ENCODE results near the gene FBXO40.

The FBXO40 gene

DNA sequence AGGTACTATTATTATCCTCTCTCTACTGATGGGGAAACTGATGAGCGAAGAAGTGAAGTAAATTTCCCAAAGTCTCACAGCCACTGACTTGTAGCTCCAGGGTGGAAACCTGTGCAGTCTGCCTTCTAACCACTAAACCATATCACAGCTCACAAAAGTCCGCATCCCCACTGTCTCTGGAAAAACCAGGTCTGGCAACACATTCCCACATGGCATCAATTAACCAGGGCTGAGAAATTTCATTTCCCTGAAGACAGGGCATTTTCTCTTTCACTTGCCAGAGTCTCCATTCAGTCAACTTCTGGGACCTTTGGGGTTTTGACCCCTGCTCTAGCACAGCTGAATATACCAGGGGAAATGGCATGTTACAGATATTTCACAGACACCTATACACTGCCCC, 26.5 kb downstream of the FBXO40 start:
- no peak overlapping the region for H3K4me3 ChIP-seq (replicated peaks; ENCODE audit: low read depth, low read length)
- DNase-seq (ENCODE audit: low read depth): no peak
- TF ChIP-seq, protein P1, sequence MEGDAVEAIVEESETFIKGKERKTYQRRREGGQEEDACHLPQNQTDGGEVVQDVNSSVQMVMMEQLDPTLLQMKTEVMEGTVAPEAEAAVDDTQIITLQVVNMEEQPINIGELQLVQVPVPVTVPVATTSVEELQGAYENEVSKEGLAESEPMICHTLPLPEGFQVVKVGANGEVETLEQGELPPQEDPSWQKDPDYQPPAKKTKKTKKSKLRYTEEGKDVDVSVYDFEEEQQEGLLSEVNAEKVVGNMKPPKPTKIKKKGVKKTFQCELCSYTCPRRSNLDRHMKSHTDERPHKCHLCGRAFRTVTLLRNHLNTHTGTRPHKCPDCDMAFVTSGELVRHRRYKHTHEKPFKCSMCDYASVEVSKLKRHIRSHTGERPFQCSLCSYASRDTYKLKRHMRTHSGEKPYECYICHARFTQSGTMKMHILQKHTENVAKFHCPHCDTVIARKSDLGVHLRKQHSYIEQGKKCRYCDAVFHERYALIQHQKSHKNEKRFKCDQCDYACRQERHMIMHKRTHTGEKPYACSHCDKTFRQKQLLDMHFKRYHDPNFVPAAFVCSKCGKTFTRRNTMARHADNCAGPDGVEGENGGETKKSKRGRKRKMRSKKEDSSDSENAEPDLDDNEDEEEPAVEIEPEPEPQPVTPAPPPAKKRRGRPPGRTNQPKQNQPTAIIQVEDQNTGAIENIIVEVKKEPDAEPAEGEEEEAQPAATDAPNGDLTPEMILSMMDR (IDR thresholded peaks at IDR 0.05; ENCODE audit: low read length, missing control alignments): no peak

DNA sequence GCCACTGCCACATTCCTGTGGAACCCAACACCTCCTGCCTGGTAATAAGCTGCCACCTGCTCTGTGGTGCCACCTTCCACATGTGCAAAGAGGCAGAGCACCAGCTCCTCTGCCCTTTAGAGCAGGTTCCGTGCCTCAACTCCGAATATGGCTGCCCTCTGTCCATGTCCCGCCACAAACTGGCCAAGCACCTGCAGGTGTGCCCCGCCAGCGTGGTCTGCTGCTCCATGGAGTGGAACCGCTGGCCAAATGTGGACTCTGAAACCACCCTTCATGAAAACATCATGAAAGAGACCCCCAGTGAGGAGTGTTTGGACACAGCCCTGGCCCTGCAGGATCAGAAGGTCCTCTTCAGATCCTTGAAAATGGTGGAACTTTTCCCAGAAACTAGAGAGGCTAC, 28.3 kb downstream of the FBXO40 start:
- TF ChIP-seq, protein P1 (IDR thresholded peaks at IDR 0.05; ENCODE audit: low read length, missing control alignments): no peak
- no peak overlapping the region for H3K4me3 ChIP-seq (replicated peaks; ENCODE audit: low read depth, low read length)
- no peak for DNase-seq (ENCODE audit: low read depth)

DNA sequence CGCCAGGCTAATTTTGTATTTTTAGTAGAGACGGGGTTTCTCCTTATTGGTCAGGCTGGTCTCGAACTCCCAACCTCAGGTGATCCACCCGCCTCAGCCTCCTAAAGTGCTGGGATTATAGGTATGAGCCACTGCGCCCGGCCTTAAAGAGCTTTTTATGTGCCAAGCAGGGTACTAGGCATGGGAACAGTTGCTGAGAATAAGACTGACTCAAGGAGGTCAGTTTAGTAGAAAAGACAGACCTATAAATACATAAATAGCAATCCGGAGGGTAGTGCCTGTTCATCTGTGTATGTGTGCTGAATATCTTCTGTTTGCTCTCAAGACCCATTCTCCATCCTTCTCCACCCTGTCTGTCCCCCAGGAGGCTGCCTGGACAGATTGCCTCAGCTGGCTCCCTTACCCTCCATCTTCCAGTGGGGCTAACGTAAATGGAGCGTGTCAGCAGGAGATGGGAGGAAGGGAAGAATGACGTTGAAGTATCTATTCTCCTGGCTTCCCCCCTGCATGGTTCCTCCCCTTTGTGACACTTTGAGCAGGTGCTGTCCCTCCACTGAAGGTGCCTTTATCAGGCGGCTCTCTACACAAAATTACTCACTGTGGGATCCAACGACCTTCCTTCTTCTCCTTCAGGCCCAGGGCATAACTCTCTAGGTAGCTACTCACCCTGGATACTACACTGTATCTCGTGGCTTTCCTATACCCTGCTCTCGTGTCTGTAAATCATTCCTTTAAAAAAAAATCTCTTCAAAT, 31.1 kb downstream of the FBXO40 start:
- DNase-seq (ENCODE audit: low read depth): no peak
- TF ChIP-seq, protein P1 (IDR thresholded peaks at IDR 0.05; ENCODE audit: low read length, missing control alignments): no peak
- H3K4me3 ChIP-seq (replicated peaks; ENCODE audit: low read depth, low read length): no peak overlapping the region

DNA sequence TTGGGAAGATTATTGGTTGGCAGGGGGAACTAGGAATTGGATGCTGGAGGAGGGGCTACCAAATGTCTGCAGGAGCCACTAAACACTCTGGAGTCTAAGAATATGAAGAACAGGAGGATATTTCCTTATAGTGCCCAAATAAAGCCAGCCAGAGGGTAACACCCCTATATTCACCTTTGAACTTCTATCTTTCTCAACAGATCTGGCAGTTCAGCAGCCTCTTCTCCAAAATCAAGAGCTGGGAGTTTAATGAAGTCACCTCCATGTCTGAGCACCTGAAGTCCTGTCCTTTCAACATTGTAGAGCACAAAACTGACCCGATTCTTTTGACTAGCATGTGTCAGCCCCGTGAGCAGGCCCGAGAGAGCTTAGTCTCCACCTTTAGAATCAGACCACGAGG, 33.3 kb downstream of the FBXO40 start:
- no peak overlapping the region for H3K4me3 ChIP-seq (replicated peaks; ENCODE audit: low read depth, low read length)
- no peak for DNase-seq (ENCODE audit: low read depth)
- TF ChIP-seq, protein P1 (IDR thresholded peaks at IDR 0.05; ENCODE audit: low read length, missing control alignments): no peak

DNA sequence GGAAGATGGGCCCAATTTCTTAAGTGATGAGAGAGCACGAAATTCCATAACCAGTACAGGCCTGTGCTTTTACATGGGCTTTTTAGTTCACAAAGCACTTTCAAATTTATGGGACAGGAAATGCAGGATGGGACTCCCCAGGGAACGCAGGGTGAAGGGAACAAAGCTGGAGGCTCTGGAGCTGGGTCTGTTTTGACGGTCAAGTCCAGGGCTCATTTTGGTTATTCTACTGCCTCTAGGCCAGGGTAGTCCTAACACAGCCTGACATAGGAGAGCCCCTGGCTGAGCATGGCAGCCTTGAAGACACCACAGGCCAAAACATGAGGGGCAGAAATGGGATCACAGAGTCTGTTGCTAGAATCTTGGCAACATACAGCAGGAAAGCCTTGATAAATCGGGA, 34.0 kb downstream of the FBXO40 start:
- DNase-seq (ENCODE audit: low read depth): no peak
- H3K4me3 ChIP-seq (replicated peaks; ENCODE audit: low read depth, low read length): no peak overlapping the region
- TF ChIP-seq, protein P1 (IDR thresholded peaks at IDR 0.05; ENCODE audit: low read length, missing control alignments): no peak

DNA sequence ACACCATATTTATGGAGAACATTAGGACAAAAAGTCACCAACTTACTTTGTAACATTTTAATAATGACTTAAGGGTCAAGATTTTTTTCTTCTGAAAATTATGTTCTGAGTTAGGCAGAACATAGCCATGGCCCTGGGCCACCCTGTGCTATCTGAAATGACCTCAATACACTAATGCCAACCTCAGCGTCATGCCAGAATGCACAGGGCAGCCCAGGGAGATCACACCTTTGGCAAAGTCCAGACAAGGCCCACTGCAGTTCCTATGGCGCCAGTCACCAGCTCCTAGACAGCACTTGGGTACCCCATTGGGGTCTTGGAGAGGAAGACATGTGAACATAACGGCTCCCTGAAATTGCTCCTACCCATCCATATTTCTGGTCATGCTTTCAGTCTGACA, 34.4 kb downstream of the FBXO40 start:
- no peak for DNase-seq (ENCODE audit: low read depth)
- H3K4me3 ChIP-seq (replicated peaks; ENCODE audit: low read depth, low read length): no peak overlapping the region
- TF ChIP-seq, protein P1 (IDR thresholded peaks at IDR 0.05; ENCODE audit: low read length, missing control alignments): no peak

DNA sequence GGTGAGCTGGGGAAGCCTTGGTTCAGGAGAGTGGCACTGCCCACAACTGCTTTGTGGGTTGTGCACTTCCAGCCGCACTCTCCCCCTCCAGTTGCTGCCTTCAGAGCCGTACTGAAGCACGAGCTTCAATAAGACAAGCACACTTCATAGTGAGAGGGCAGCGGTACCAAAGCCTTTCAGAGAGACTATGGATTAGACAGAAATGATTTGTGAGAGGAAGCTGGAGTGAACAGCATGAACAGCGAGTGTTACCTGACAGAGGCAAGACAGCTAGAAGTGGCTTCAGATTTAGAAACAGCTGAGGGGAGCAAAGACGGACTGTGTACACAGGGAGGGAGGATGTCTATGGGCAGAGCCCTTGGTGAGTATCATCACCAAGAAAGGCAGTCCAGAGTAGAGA, 36.4 kb downstream of the FBXO40 start:
- no peak overlapping the region for H3K4me3 ChIP-seq (replicated peaks; ENCODE audit: low read depth, low read length)
- DNase-seq (ENCODE audit: low read depth): no peak
- TF ChIP-seq, protein P1 (IDR thresholded peaks at IDR 0.05; ENCODE audit: low read length, missing control alignments): no peak

Measured in fibroblast of pulmonary artery (primary cell).